GM12801 (cell line): Measurements from ENCODE around the gene TNRC6C.

Source experiments
- TF ChIP-seq, protein P1 (sequence below): IDR thresholded peaks from one replicate; pipeline ENCODE4 v1.5.1; 2011; ENCODE audit warnings: control low read depth; ENCODE audit not compliant: insufficient read length; ENCODE audit errors: extremely low read depth

The TNRC6C gene

GRCh38 chr17:77990301-77990700, 31.8 kb downstream of the TNRC6C start:
- TF ChIP-seq, protein P1, sequence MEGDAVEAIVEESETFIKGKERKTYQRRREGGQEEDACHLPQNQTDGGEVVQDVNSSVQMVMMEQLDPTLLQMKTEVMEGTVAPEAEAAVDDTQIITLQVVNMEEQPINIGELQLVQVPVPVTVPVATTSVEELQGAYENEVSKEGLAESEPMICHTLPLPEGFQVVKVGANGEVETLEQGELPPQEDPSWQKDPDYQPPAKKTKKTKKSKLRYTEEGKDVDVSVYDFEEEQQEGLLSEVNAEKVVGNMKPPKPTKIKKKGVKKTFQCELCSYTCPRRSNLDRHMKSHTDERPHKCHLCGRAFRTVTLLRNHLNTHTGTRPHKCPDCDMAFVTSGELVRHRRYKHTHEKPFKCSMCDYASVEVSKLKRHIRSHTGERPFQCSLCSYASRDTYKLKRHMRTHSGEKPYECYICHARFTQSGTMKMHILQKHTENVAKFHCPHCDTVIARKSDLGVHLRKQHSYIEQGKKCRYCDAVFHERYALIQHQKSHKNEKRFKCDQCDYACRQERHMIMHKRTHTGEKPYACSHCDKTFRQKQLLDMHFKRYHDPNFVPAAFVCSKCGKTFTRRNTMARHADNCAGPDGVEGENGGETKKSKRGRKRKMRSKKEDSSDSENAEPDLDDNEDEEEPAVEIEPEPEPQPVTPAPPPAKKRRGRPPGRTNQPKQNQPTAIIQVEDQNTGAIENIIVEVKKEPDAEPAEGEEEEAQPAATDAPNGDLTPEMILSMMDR: no peak

GRCh38 chr17:77995146-77995852, 36.8 kb downstream of the TNRC6C start:
- TF ChIP-seq, protein P1: no peak

DNA sequence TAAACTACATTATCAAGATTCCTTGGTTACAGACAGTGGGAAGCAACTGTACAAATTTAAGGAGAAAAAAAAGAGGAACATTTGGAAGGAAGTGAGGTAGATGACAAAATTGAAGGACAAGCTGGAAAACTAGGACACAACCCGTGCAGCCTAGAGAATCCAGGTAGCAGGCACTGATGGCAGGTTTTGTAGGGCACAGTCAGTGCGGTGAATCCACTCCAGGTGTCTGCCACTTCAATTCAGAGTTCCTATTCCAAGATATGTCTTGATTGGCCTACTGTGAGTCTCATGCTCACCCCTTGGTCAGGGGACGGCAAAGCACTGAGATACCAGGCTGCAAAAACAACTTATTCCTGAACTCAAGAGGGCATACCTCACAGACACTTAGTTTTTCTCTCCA, 37.8 kb downstream of the TNRC6C start:
- TF ChIP-seq, protein P1: no peak

- TF ChIP-seq, protein P1: no peak
These were observed 41.1 kb downstream of the TNRC6C start for GRCh38 chr17:77999413-78000173.

- TF ChIP-seq, protein P1: no peak
These were observed 41.8 kb downstream of the TNRC6C start for GRCh38 chr17:78000341-78000740.

GRCh38 chr17:78001182-78001581, 42.7 kb downstream of the TNRC6C start:
- TF ChIP-seq, protein P1: no peak

- TF ChIP-seq, protein P1: no peak
These were observed 43.1 kb downstream of the TNRC6C start for GRCh38 chr17:78001612-78002011.
